WERI-Rb-1 (cell line): ENCODE data around the gene PCNX2.

Experiments
- DNase-seq: peaks from one replicate; pipeline ENCODE4 v3.0.0-alpha.2; 2020
- H3K27ac ChIP-seq: fragments of 250-450 bp; sonication (Bioruptor Pico); 2 replicates; pipeline ENCODE4 v1.5.1; 2020; ENCODE audit warnings: mild to moderate bottlenecking, moderate library complexity
- H3K27me3 ChIP-seq: fragments of 250-450 bp; sonication (Bioruptor Pico); 2 replicates; pipeline ENCODE4 v1.5.1; 2021; ENCODE audit warnings: mild to moderate bottlenecking, low read depth, moderate library complexity; ENCODE audit not compliant: insufficient read depth, severe bottlenecking
- H3K36me3 ChIP-seq: fragments of 250-450 bp; sonication (Bioruptor Pico); 2 replicates; pipeline ENCODE4 v1.5.1; 2020; ENCODE audit warnings: mild to moderate bottlenecking, moderate library complexity
- H3K4me3 ChIP-seq: 2 replicates; pipeline ENCODE4 v1.5.1; 2011; ENCODE audit warnings: low read depth, mild to moderate bottlenecking, control low read depth, low read length
- H3K9me3 ChIP-seq: fragments of 250-450 bp; sonication (Bioruptor Pico); 2 replicates; pipeline ENCODE4 v1.5.1; 2021; ENCODE audit warnings: mild to moderate bottlenecking, moderate library complexity; ENCODE audit not compliant: severe bottlenecking
- TF ChIP-seq, protein P1 (sequence below): IDR thresholded peaks from 2 replicates; pipeline ENCODE4 v1.5.1; 2011; ENCODE audit warnings: low read depth, mild to moderate bottlenecking, control low read depth, inconsistent platforms, low read length

Gene PCNX2

DNA sequence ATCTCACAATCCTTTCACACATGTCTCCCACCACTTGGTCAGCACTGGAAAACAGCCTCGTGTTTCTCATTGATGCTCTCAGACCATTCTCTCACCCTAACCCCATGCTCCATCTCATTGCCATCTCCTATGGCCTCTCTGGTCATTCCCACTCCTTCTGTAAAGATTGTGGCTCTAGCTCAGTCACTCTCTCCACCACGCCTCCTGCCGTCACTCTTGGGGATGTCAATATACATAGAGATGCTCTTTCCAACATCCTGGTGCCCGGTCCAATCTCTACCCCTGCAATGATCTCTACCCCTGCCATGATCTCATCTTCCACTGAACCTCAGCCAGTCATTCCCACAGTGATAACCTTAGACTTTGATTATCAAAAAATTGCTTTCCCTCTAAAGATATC is 255.0 kb downstream of the PCNX2 start:
- Histone ChIP-seq H3K9me3 (no peaks in the 10 kb centered on the region), H3K27me3 (no peaks in the 10 kb centered on the region), H3K36me3 (no peaks in the 10 kb centered on the region), H3K27ac (no peak overlapping the region), H3K4me3 (no peak overlapping the region)
- TF ChIP-seq, protein P1, sequence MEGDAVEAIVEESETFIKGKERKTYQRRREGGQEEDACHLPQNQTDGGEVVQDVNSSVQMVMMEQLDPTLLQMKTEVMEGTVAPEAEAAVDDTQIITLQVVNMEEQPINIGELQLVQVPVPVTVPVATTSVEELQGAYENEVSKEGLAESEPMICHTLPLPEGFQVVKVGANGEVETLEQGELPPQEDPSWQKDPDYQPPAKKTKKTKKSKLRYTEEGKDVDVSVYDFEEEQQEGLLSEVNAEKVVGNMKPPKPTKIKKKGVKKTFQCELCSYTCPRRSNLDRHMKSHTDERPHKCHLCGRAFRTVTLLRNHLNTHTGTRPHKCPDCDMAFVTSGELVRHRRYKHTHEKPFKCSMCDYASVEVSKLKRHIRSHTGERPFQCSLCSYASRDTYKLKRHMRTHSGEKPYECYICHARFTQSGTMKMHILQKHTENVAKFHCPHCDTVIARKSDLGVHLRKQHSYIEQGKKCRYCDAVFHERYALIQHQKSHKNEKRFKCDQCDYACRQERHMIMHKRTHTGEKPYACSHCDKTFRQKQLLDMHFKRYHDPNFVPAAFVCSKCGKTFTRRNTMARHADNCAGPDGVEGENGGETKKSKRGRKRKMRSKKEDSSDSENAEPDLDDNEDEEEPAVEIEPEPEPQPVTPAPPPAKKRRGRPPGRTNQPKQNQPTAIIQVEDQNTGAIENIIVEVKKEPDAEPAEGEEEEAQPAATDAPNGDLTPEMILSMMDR = no peak
- no peak for DNase-seq

DNA sequence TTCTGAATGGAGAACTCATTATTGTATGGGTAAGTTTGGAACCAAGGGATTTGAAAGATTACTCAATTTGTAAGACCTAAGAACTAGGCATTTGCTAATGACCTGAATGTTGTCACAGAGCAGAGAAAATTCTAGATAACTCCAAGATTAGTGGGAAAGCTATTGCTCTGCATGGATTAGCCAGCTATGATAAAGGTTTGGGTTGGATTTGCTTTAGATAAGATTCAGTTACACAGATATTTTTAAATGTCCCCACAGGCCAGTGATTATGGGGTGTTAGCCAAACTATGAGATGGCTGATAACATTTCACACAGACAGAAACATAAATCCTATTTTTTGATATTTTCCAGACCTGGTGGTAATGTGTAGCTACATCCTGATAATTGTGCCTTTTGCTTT is 256.9 kb downstream of the PCNX2 start:
- no peak for DNase-seq
- Histone ChIP-seq H3K36me3 (no peaks in the 10 kb centered on the region), H3K9me3 (no peaks in the 10 kb centered on the region), H3K4me3 (no peak overlapping the region), H3K27me3 (no peaks in the 10 kb centered on the region), H3K27ac (no peak overlapping the region)
- TF ChIP-seq, protein P1 = no peak

DNA sequence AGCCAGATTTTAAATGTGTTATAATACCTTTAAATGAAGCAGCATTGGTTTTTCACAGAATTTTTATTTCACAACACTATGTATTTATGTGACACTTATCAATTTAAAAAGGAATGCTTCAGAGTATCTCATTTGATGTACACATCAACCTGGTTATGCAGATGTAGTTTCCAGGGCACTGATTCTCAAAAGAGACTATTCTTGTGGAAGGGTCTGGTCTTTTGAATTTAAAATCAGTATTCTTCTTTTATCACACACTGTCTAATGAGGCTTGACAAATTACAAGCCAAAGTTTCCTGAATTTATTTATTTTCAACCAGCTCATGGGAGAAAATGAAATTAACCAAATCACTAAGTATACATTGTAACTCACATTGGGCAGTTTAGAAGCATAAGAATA is 257.7 kb downstream of the PCNX2 start:
- no peak for DNase-seq
- TF ChIP-seq, protein P1 = no peak

DNA sequence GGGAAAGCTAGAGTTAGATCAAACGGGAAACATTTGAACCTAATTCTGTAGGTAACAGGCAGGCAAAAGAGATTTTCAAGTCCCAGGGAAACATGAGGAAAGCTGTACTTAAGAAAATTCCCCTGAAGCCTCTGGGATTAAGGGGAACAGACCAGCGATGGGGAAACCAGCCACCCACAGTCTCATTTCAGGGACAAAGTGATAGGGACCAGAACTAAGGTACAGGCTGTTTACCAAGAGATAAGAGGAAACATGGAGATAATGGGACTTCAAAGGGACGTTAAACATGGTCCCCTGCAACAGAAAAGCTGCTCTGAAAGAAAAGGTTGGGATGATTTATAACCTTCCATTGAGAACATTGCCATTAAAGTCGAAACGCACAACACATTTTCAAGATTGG is 260.7 kb downstream of the PCNX2 start:
- no peak overlapping the region for H3K4me3 ChIP-seq
- H3K27ac ChIP-seq = no peak overlapping the region
- TF ChIP-seq, protein P1 = no peak
- no peaks in the 10 kb centered on the region for H3K27me3 ChIP-seq
- H3K36me3 ChIP-seq = no peaks in the 10 kb centered on the region
- no peak for DNase-seq
- H3K9me3 ChIP-seq = no peaks in the 10 kb centered on the region

More for the DNA sequence above, 257.7 kb downstream of the PCNX2 start:
- no peaks in the 10 kb centered on the region for H3K9me3 ChIP-seq
- H3K36me3 ChIP-seq = no peaks in the 10 kb centered on the region
- H3K4me3 ChIP-seq = no peak overlapping the region
- no peak overlapping the region for H3K27ac ChIP-seq
- no peaks in the 10 kb centered on the region for H3K27me3 ChIP-seq

DNA sequence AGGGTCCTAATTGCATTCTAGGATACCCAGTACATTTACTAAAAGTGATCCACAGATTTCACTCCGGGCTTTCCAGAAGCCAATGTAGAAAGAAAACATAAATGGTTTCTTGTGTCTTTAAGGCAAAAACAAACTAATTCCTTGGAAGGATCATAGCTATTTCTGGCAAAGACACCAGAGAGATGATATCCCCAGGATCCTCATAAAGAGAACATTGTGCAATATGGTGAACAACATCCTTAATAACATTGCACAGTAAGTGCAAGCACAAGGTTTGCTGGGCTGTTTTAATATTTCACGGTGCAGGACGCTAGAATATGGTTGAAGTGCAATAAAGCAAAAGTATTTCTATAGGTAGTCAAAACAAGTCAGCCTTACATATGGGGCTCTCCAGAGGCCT is 262.2 kb downstream of the PCNX2 start:
- TF ChIP-seq, protein P1 = no peak
- no peak for DNase-seq
- H3K9me3 ChIP-seq = no peaks in the 10 kb centered on the region
- H3K27ac ChIP-seq = no peak overlapping the region
- H3K27me3 ChIP-seq = no peaks in the 10 kb centered on the region
- no peaks in the 10 kb centered on the region for H3K36me3 ChIP-seq
- no peak overlapping the region for H3K4me3 ChIP-seq

DNA sequence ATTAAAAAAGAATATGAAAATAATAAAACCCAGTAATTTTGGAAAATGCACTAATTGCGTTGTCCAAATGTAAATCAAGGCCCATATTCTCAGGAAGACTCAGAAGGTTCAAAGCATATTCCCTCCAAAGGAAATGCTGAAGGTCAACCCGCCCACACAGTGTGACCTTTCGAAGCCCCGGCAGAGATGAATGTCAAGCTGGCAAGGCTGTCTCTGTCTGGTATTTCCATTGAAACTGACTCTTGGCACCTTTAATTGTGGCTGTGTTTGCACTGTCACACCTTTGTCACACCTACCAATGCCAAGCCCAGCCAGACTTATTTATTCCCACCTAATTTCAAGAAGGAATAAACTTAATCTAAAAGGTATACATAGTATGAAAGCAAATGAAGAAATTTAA is 262.6 kb downstream of the PCNX2 start:
- Histone ChIP-seq H3K4me3 (no peak overlapping the region), H3K27ac (no peak overlapping the region), H3K9me3 (no peaks in the 10 kb centered on the region), H3K36me3 (no peaks in the 10 kb centered on the region), H3K27me3 (no peaks in the 10 kb centered on the region)
- no peak for DNase-seq
- TF ChIP-seq, protein P1 = no peak
